ENCODE measurements around the gene SNN. TPM values are rescaled to one million over a fixed set of nuclear protein-coding genes. Genes with fewer than 3 reads are reported as not detected.
A peak's percentile ranks its signal among the peaks of the same experiment; 100 is the strongest.

The SNN gene
- total and polyA plus RNA-seq, 2 of the 8 experiments (the other 6 are each of a cell fraction or from before 2014, with no cell fraction given) = 37.4 to 66.9 TPM

GRCh38 chr16:11671676-11672075 lies 3.4 kb downstream of the SNN start:
- Histone ChIP-seq H2BK20ac (ENCODE audit: low read length) (no peak overlapping the region), H3K4me3 (ENCODE audit: extremely low read depth in 1 of 4, insufficient read depth in 2 of 4, low read depth in 3 of 4, low read length in 4 of 4) (no peak overlapping the region), H2AK5ac (ENCODE audit: low read depth, low read length) (peak overlapping the region; percentile 24; the same call in 1 of the 2 replicates), H2BK5ac (ENCODE audit: low read depth, low read length) (peak overlapping the region; percentile 78), H2AFZ (ENCODE audit: low read length) (no peak overlapping the region), H3K56ac (replicated peaks; ENCODE audit: insufficient read length, low read depth, low read length) (no peak overlapping the region), H3K18ac (ENCODE audit: extremely low read depth, low read length) (no peak overlapping the region), H4K20me1 (replicated peaks in 1 of 2; ENCODE audit: control insufficient read depth in 1 of 2, insufficient read depth in 2 of 2, low read length in 2 of 2) (peaks cover 29 to 62% of the 10 kb centered on the region in 2 experiments), H3K14ac (ENCODE audit: insufficient read length) (no peak overlapping the region), H4K91ac (replicated peaks; ENCODE audit: insufficient read length, low read length) (no peak overlapping the region), H3K79me1 (ENCODE audit: low read depth, low read length) (peaks cover 28% of the 10 kb centered on the region), H3K23me2 (ENCODE audit: low read depth, low read length) (peaks cover 5% of the 10 kb centered on the region; the same call in 1 of the 2 replicates), H3K4me2 (ENCODE audit: insufficient read depth in 1 of 2, low read depth in 2 of 2, low read length in 2 of 2) (no peak overlapping the region), H3K4ac (replicated peaks; ENCODE audit: insufficient read length, low read depth, low read length) (no peak overlapping the region), H3K9ac (replicated peaks in 1 of 4; ENCODE audit: extremely low read depth in 1 of 4, low read depth in 3 of 4, low read length in 3 of 4) (no peak overlapping the region), H3K27me3 (replicated peaks in 1 of 4; ENCODE audit: control insufficient read depth in 3 of 4, extremely low read depth in 1 of 4, insufficient read depth in 3 of 4, low read length in 3 of 4) (peaks cover 0 to 4% (median 0%) of the 10 kb centered on the region in 4 experiments; a peak in 2 of 7 replicates), H2BK12ac (ENCODE audit: low read depth, low read length) (no peak overlapping the region), H2BK120ac (replicated peaks; ENCODE audit: low read depth, low read length) (no peak overlapping the region), H3K36me3 (ENCODE audit: control insufficient read depth in 2 of 4, insufficient read depth in 4 of 4, low read length in 3 of 4) (peaks cover 3 to 10% (median 7%) of the 10 kb centered on the region in 4 experiments; a peak in 6 of 8 replicates), H3K9me3 (ENCODE audit: insufficient read depth in 2 of 2, low read depth in 1 of 2, low read length in 1 of 2) (no peaks in the 10 kb centered on the region), H2BK15ac (ENCODE audit: low read length) (no peak overlapping the region; the same call in 1 of the 2 replicates), H3K79me2 (ENCODE audit: control insufficient read depth in 1 of 2, insufficient read depth in 2 of 2, low read length in 2 of 2) (peaks cover 14 to 64% of the 10 kb centered on the region in 2 experiments), H4K5ac (ENCODE audit: insufficient read length, low read depth, low read length) (no peak overlapping the region), H3K27ac (ENCODE audit: low read depth, low read length) (no peak overlapping the region), H4K8ac (ENCODE audit: extremely low read depth, insufficient read depth, low read length) (peak overlapping the region; percentile 57; the same call in 1 of the 2 replicates), H3K23ac (ENCODE audit: insufficient read length) (no peak overlapping the region), H3K4me1 (replicated peaks in 1 of 4; ENCODE audit: control insufficient read depth in 3 of 4, insufficient read depth in 4 of 4, low read length in 3 of 4) (peaks cover 5 to 31% (median 22%) of the 10 kb centered on the region in 4 experiments)
- FAIRE-seq (no peak), DNase-seq (ENCODE audit: low read depth in 1 of 2, low spot score in 2 of 2) (no peak)
- 91% methylated on average over 8 of the region's 8 CpGs; no CpG with 5 or more reads in 1 of the 2 experiments for WGBS, 2 experiments (ENCODE audit: extremely low coverage in 1 of 2, insufficient coverage in 1 of 2, insufficient read length in 1 of 2, insufficient replicate concordance in 2 of 2, low coverage in 1 of 2, low lambda C conversion rate in 2 of 2, missing lambda C conversion rate in 1 of 2)
- ChIA-PET POLR2A (ENCODE audit: partially characterized antibody) (interaction anchor here (1.6 to 2.0 kb wide), 2 partner anchors 11 to 19 kb away, joined by 3 to 6 read pairs; no protein-coding TSS in a partner anchor), CTCF (ENCODE audit: partially characterized antibody) (interaction anchor here (1.4 to 3.5 kb wide), 2 partner anchors 30 to 142 kb away, joined by 3 to 13 read pairs; no protein-coding TSS in a partner anchor)
- no peak for TF ChIP-seq CBX8 (IDR thresholded peaks at IDR 0.05; ENCODE audit: borderline replicate concordance, low read depth, low read length)
- no peak for TF ChIP-seq ATF2 (IDR thresholded peaks at IDR 0.05; ENCODE audit: low read length)
- no peak for TF ChIP-seq CTCF (IDR thresholded peaks at IDR 0.05; ENCODE audit: control extremely low read depth in 1 of 3, insufficient read depth in 1 of 3, low read depth in 1 of 3, low read length in 3 of 3)
- no peak for TF ChIP-seq GTF2F1 (IDR thresholded peaks at IDR 0.05; ENCODE audit: borderline replicate concordance, low read depth, low read length)
- TF ChIP-seq JUN (IDR thresholded peaks at IDR 0.05; ENCODE audit: low read depth, low read length) = no peak
- TF ChIP-seq MAX (IDR thresholded peaks at IDR 0.05) = no peak
- TF ChIP-seq SRF (IDR thresholded peaks at IDR 0.05; ENCODE audit: low read depth, low read length) = no peak
- TF ChIP-seq TBP (IDR thresholded peaks at IDR 0.05; ENCODE audit: low read depth, low read length) = no peak
- no peak for TF ChIP-seq TEAD4 (IDR thresholded peaks at IDR 0.05; ENCODE audit: low read depth, low read length)
